ENCODE measurements around the gene CBFA2T3. TPM values are rescaled to one million over a fixed set of nuclear protein-coding genes. Genes with fewer than 3 reads are reported as not detected.

CBFA2T3 gene
- total and polyA plus RNA-seq, 2 of the 13 experiments (the other 11 are each of a cell fraction or from before 2014, with no cell fraction given): 0.05 TPM; not detected in 1

DNA sequence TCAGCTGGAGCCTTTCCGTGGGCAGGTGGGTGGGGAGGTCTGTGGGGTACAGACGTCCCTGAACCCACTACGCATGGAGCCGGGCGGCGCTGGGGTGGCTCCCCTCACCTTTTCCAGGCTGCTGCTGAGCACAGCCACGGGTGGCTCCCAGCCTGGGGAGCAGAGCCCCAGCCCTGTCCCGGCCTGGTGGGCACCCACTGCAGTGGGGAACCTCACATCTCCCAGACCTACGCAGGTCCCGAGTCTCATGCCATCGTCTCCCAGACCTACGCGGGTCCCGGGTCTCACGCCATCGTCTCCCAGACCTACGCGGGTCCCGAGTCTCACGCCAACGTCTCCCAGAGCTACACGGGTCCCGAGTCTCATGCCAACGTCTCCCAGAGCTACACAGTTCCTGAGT lies 148.3 kb downstream of the CBFA2T3 start:
- Histone ChIP-seq H3K79me2 (ENCODE audit: insufficient read depth, low read length) (no peaks in the 10 kb centered on the region), H3K4me1 (ENCODE audit: insufficient read depth, low read length) (0 out of 2 replicates have a peak, but pooled peaks cover 7% of the 10 kb centered on the region), H3K9me3 (ENCODE audit: low read length) (no peaks in the 10 kb centered on the region), H2AFZ (ENCODE audit: low read length) (no peak overlapping the region), H4K20me1 (ENCODE audit: insufficient read depth, low read length) (no peaks in the 10 kb centered on the region), H3K9ac (ENCODE audit: insufficient read depth, low read depth, low read length) (no peak overlapping the region), H3K27ac (ENCODE audit: extremely low read length, insufficient read depth, low read length) (no peak overlapping the region), H3K36me3 (replicated peaks in 1 of 2; ENCODE audit: control insufficient read depth in 1 of 2, insufficient read depth in 2 of 2, low read length in 2 of 2) (no peaks in the 10 kb centered on the region), H3K4me3 (replicated peaks in 1 of 3; ENCODE audit: insufficient read depth in 1 of 3, low read depth in 2 of 3, low read length in 3 of 3) (no peak overlapping the region), H3K27me3 (ENCODE audit: control insufficient read depth in 1 of 2, insufficient read depth in 2 of 2, low read length in 2 of 2) (no peaks in the 10 kb centered on the region), H3K4me2 (ENCODE audit: low read depth, low read length) (no peak overlapping the region)
- intact Hi-C loops (cut with micrococcal nuclease; ENCODE audit: unreplicated experiment) (no loop called here), in situ Hi-C loops (cut with HindIII; ENCODE audit: extremely low pct_ligation_motif_present, low pct_unique_long_range_greater_than_20kb) (no loop called here)
- TF ChIP-seq THYN1 (CRISPR knock-in tag; IDR thresholded peaks at IDR 0.05; ENCODE audit: borderline replicate concordance, low read depth) (no peak), ZNF570 (CRISPR knock-in tag; IDR thresholded peaks at IDR 0.05; ENCODE audit: borderline replicate concordance) (no peak), THAP11 (CRISPR knock-in tag; IDR thresholded peaks at IDR 0.05) (no peak), ZNF878 (CRISPR knock-in tag; IDR thresholded peaks at IDR 0.05) (no peak), RBM22 (optimal IDR thresholded peaks at IDR 0.05; ENCODE audit: low read length) (no peak), CTCF (CRISPR knock-in tag; IDR thresholded peaks at IDR 0.05) (no peak), NFKBIZ (CRISPR knock-in tag; IDR thresholded peaks at IDR 0.05) (no peak), MTA3 (CRISPR knock-in tag; IDR thresholded peaks at IDR 0.05) (no peak), NFE2 (CRISPR knock-in tag; IDR thresholded peaks at IDR 0.05) (no peak)
- 86% methylated on average over 20 of the region's 24 CpGs for WGBS (ENCODE audit: low lambda C conversion rate)
- ChIA-PET CTCF (ENCODE audit: low intra/inter-chr PET ratio, low total read pairs) (no interaction called here), POLR2A (no interaction called here)
- no peak for FAIRE-seq
- BruUV-seq (replicated peaks): no TSS peak
- no peak for DNase-seq (ENCODE audit: low spot score)
- no peak for ATAC-seq

Measured in HepG2 (cell line).